Stimulated activated CD4-positive, alpha-beta T cell treated with anti-CD3 and anti-CD28 coated beads, Interleukin-4, amount 100 ng/mL, for 24 hours (primary cell): ENCODE results near the gene ATG9A.

ENCODE experiments used
- DNase-seq: peaks from one replicate; pipeline ENCODE4 v3.0.0-alpha.2; 2020

The ATG9A gene

GRCh38 chr2:219221957-219222518 lies 7.4 kb downstream of the ATG9A start:
- no peak for DNase-seq

- no peak for DNase-seq
Observed at GRCh38 chr2:219220652-219221402, 8.6 kb downstream of the ATG9A start.

GRCh38 chr2:219219784-219220532 lies 9.5 kb downstream of the ATG9A start:
- DNase-seq = no peak

- peak; percentile 90 for DNase-seq
Observed at GRCh38 chr2:219218732-219219701, 10.4 kb downstream of the ATG9A start, which contains the start of gene ABCB6. Gene ABCB6, minus strand, starts transcription at chr2:219218958. Its CDS starts 285 bp downstream, at chr2:219218673.

- peak; percentile 34 for DNase-seq
Observed at GRCh38 chr2:219218217-219218731, 11.2 kb downstream of the ATG9A start.

- DNase-seq = no peak
Observed at GRCh38 chr2:219216535-219216915, 12.9 kb downstream of the ATG9A start.

- DNase-seq = no peak
Observed at GRCh38 chr2:219215871-219216534, 13.4 kb downstream of the ATG9A start.

GRCh38 chr2:219214786-219215185 lies 14.7 kb downstream of the ATG9A start:
- no peak for DNase-seq

GRCh38 chr2:219214141-219214540 lies 15.3 kb downstream of the ATG9A start:
- DNase-seq = no peak

- no peak for DNase-seq
Observed at GRCh38 chr2:219213486-219214071, 15.9 kb downstream of the ATG9A start.

- no peak for DNase-seq
Observed at GRCh38 chr2:219213026-219213415, 16.4 kb downstream of the ATG9A start.

- DNase-seq = no peak
Observed at GRCh38 chr2:219210886-219211362, 18.5 kb downstream of the ATG9A start.

- DNase-seq = no peak
Observed at GRCh38 chr2:219210196-219210885, 19.1 kb downstream of the ATG9A start.

GRCh38 chr2:219209236-219210195 lies 19.9 kb downstream of the ATG9A start:
- DNase-seq = no peak

GRCh38 chr2:219207884-219208740 lies 21.3 kb downstream of the ATG9A start:
- DNase-seq = no peak

- DNase-seq = no peak
Observed at GRCh38 chr2:219207134-219207883, 22.1 kb downstream of the ATG9A start.

- peak; percentile 94 for DNase-seq
Observed at GRCh38 chr2:219206328-219207133, 22.9 kb downstream of the ATG9A start, which contains the start of gene ZFAND2B. Gene ZFAND2B, plus strand, starts transcription at chr2:219206782. Its CDS starts 206 bp downstream, at chr2:219206988.
